SK-N-SH (cell line): Measurements from ENCODE around the gene SBSN.

Source experiments
- CHD2 ChIP-seq: fragments of 150-350 bp; IDR thresholded peaks from 2 replicates; pipeline ENCODE4 v1.6.1; 2018; ENCODE audit warnings: low read length; ENCODE audit not compliant: partially characterized antibody
- CTCF ChIP-seq: fragments of 200-600 bp; sonication (generic); IDR thresholded peaks from 2 replicates; pipeline ENCODE4 v1.6.1; 2017; ENCODE audit warnings: antibody characterized with exemption, mild to moderate bottlenecking, moderate library complexity
- ELF1 ChIP-seq: IDR thresholded peaks from 2 replicates; pipeline ENCODE4 v1.4.0; 2012
- EP300 ChIP-seq, 2 experiments: IDR thresholded peaks; 2 replicates each; pipeline versions ENCODE4 v1.4.0 to v1.6.1; 2012; ENCODE audit warnings: borderline replicate concordance in 1 of 2, low read depth in 1 of 2, low read length in 1 of 2
- EZH2phosphoT487 ChIP-seq: fragments of 200-600 bp; sonication (generic); IDR thresholded peaks from 2 replicates; pipeline ENCODE4 v1.6.1; 2017; ENCODE audit warnings: low read depth, mixed run types, mild to moderate bottlenecking, antibody characterized with exemption, moderate library complexity, borderline replicate concordance
- MAX ChIP-seq: IDR thresholded peaks from 2 replicates; pipeline ENCODE4 v1.4.0; 2012; ENCODE audit warnings: low read depth
- MXI1 ChIP-seq: IDR thresholded peaks from 2 replicates; pipeline ENCODE4 v1.6.1; 2012; ENCODE audit warnings: mild to moderate bottlenecking, low read depth, low read length, improper control_type of control experiment
- PBX3 ChIP-seq: IDR thresholded peaks from 2 replicates; pipeline ENCODE4; 2012
- POLR2AphosphoS5 ChIP-seq: IDR thresholded peaks from 2 replicates; pipeline ENCODE4 v1.6.1; 2012; ENCODE audit warnings: low read depth, low read length
- RCOR1 ChIP-seq: fragments of 150-350 bp; IDR thresholded peaks from 2 replicates; pipeline ENCODE4 v1.6.1; 2017; ENCODE audit warnings: antibody characterized with exemption, low read length
- REST ChIP-seq: IDR thresholded peaks from 2 replicates; pipeline ENCODE4 v1.6.1; 2012; ENCODE audit warnings: mild to moderate bottlenecking, low read depth, low read length, moderate library complexity
- SIN3A ChIP-seq: IDR thresholded peaks from 2 replicates; pipeline ENCODE4 v1.6.1; 2012; ENCODE audit warnings: low read depth, mild to moderate bottlenecking, low read length, moderate library complexity, borderline replicate concordance
- TCF12 ChIP-seq: IDR thresholded peaks from 2 replicates; pipeline ENCODE4 v1.4.0; 2012
- ZBTB33 ChIP-seq: IDR thresholded peaks from 2 replicates; pipeline ENCODE4 v1.4.0; 2012; ENCODE audit warnings: low read depth, borderline replicate concordance

- TF ChIP-seq REST (no peak), POLR2AphosphoS5 (no peak), CTCF (no peak), MAX (no peak), SIN3A (no peak), ZBTB33 (no peak), EP300 (IDR thresholded peaks at IDR 0.05; ENCODE audit: borderline replicate concordance in 1 of 2, low read depth in 1 of 2, low read length in 1 of 2) (no peak), CHD2 (no peak), PBX3 (no peak), MXI1 (no peak), TCF12 (no peak), EZH2phosphoT487 (no peak), ELF1 (no peak), RCOR1 (no peak)
Observed at GRCh38 chr19:35531291-35531690, 3.2 kb upstream of the SBSN start.
